Measurements from ENCODE around the gene UPP1. TPM values are rescaled to one million over a fixed set of nuclear protein-coding genes. Genes with fewer than 3 reads are reported as not detected.
A peak's percentile ranks its signal among the peaks of the same experiment; 100 is the strongest.
"Not testable (repeated sequence)": the region's sequence is repeated elsewhere in the genome, so short reads cannot be mapped to it uniquely, and the experiment has no call there.

UPP1 gene
- total RNA-seq, 5 donors from 2014 or later (not counting 1 experiment from before 2014, with no cell fraction given): 77.7 to 227 (median 177) TPM

DNA sequence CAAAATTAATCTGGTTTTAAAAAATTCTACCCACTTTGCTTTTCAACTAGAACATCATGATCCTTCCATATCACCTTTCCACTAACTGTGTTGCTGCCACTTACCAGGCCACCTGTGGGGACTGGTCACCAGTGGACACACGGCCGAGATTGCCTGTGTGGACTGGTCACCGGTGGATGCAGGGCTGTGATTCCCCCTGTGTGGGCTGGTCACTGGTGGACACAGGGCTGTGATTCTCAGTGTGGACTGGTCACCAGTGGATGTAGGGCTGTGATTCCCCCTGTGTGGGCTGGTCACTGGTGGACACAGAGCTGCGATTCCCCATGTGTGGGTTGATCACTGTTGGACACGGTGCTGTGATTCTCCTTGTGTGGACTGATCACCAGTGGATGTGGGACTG lies 27.0 kb downstream of the UPP1 start:
- CTCF ChIA-PET: no interaction called here
- Mint-ChIP-seq H3K27ac (no peak overlapping the region), H3K27me3 (no peaks in the 10 kb centered on the region), H3K36me3 (no peaks in the 10 kb centered on the region), H3K9me3 (no peaks in the 10 kb centered on the region), H3K4me1 (no peaks in the 10 kb centered on the region), H3K4me3 (no peak overlapping the region)
- DNase-seq (no peak), ATAC-seq (replicated peaks in 1 of 4) (no peak)
- H3K4me3 ChIP-seq (ENCODE audit: control insufficient read depth in 1 of 2, extremely low read depth in 1 of 2, low read length in 1 of 2): no peak overlapping the region
- WGBS (ENCODE audit: insufficient coverage): 100% methylated on average over 5 of the region's 5 CpGs
- no peaks in the 10 kb centered on the region for H3K4me1 ChIP-seq (ENCODE audit: control insufficient read depth in 1 of 2, extremely low read depth in 1 of 2, insufficient read depth in 2 of 2, low read length in 2 of 2)
- H3K27ac ChIP-seq (ENCODE audit: low read length): no peak overlapping the region
- H3K36me3 ChIP-seq (ENCODE audit: control insufficient read depth in 2 of 2, extremely low read depth in 1 of 2, insufficient read depth in 1 of 2, low read length in 1 of 2): no peaks in the 10 kb centered on the region
- POLR2A ChIA-PET: no interaction called here
- no peaks in the 10 kb centered on the region for H3K27me3 ChIP-seq (replicated peaks in 1 of 2; ENCODE audit: control insufficient read depth in 2 of 2, extremely low read depth in 1 of 2, insufficient read depth in 2 of 2, low read length in 1 of 2)
- no peaks in the 10 kb centered on the region for H3K9me3 ChIP-seq

GRCh38 chr7:48118041-48118440 lies 29.0 kb downstream of the UPP1 start:
- H3K36me3 Mint-ChIP-seq: no peaks in the 10 kb centered on the region
- WGBS (ENCODE audit: insufficient coverage): 93% methylated on average over 6 of the region's 10 CpGs
- Histone ChIP-seq H3K9me3 (no peaks in the 10 kb centered on the region), H3K36me3 (ENCODE audit: control insufficient read depth in 2 of 2, extremely low read depth in 1 of 2, insufficient read depth in 1 of 2, low read length in 1 of 2) (no peaks in the 10 kb centered on the region), H3K27me3 (replicated peaks in 1 of 2; ENCODE audit: control insufficient read depth in 2 of 2, extremely low read depth in 1 of 2, insufficient read depth in 2 of 2, low read length in 1 of 2) (no peaks in the 10 kb centered on the region), H3K4me1 (ENCODE audit: control insufficient read depth in 1 of 2, extremely low read depth in 1 of 2, insufficient read depth in 2 of 2, low read length in 2 of 2) (no peaks in the 10 kb centered on the region), H3K27ac (ENCODE audit: low read length) (no peak overlapping the region), H3K4me3 (ENCODE audit: control insufficient read depth in 1 of 2, extremely low read depth in 1 of 2, low read length in 1 of 2) (no peak overlapping the region)
- POLR2A ChIA-PET: no interaction called here
- ATAC-seq (replicated peaks in 1 of 4): no peak
- no peaks in the 10 kb centered on the region for H3K9me3 Mint-ChIP-seq
- H3K4me3 Mint-ChIP-seq: no peak overlapping the region
- no peak for DNase-seq
- H3K27me3 Mint-ChIP-seq: no peaks in the 10 kb centered on the region
- CTCF ChIA-PET: no interaction called here
- H3K4me1 Mint-ChIP-seq: no peaks in the 10 kb centered on the region
- no peak overlapping the region for H3K27ac Mint-ChIP-seq

DNA sequence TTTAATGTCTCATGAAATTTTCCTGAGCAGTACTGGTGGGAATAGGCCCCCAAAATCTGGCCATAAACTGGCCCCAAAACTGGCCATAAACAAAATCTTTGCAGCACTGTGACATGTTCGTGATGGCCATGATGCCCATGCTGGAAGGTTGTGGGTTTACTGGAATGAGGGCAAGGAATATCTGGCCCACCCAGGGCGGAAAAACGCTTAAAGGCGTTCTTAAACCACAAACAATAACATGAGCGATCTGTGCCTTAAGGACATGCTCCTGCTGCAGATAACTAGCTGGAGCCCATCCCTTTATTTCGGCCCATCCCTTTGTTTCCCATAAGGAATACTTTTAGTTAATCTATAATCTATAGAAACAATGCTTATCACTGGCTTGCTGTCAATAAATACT lies 31.5 kb downstream of the UPP1 start:
- H3K4me3 ChIP-seq (ENCODE audit: control insufficient read depth in 1 of 2, extremely low read depth in 1 of 2, low read length in 1 of 2); H3K27ac ChIP-seq (ENCODE audit: low read length); POLR2A ChIA-PET; H3K4me1 Mint-ChIP-seq; H3K36me3 ChIP-seq (ENCODE audit: control insufficient read depth in 2 of 2, extremely low read depth in 1 of 2, insufficient read depth in 1 of 2, low read length in 1 of 2); H3K27ac Mint-ChIP-seq; H3K9me3 ChIP-seq; H3K9me3 Mint-ChIP-seq; H3K4me3 Mint-ChIP-seq; H3K36me3 Mint-ChIP-seq; H3K27me3 Mint-ChIP-seq; H3K27me3 ChIP-seq (replicated peaks in 1 of 2; ENCODE audit: control insufficient read depth in 2 of 2, extremely low read depth in 1 of 2, insufficient read depth in 2 of 2, low read length in 1 of 2); H3K4me1 ChIP-seq (ENCODE audit: control insufficient read depth in 1 of 2, extremely low read depth in 1 of 2, insufficient read depth in 2 of 2, low read length in 2 of 2); DNase-seq; ATAC-seq (replicated peaks in 1 of 4): not testable (repeated sequence)
- CTCF ChIA-PET: interaction anchor here in 1 of 2 donors (0.9 to 1.5 kb wide), 2 partner anchors 11 to 16 kb away, joined by 3 to 4 read pairs; no protein-coding TSS in a partner anchor
- WGBS (ENCODE audit: insufficient coverage): no CpG with 5 or more reads among the region's 6 CpGs

GRCh38 chr7:48126037-48126436 lies 37.0 kb downstream of the UPP1 start:
- 93% methylated on average over 1 of the region's 2 CpGs for WGBS (ENCODE audit: insufficient coverage)
- Histone ChIP-seq H3K4me3 (ENCODE audit: control insufficient read depth in 1 of 2, extremely low read depth in 1 of 2, low read length in 1 of 2) (no peak overlapping the region), H3K4me1 (ENCODE audit: control insufficient read depth in 1 of 2, extremely low read depth in 1 of 2, insufficient read depth in 2 of 2, low read length in 2 of 2) (no peaks in the 10 kb centered on the region), H3K9me3 (no peaks in the 10 kb centered on the region), H3K27me3 (replicated peaks in 1 of 2; ENCODE audit: control insufficient read depth in 2 of 2, extremely low read depth in 1 of 2, insufficient read depth in 2 of 2, low read length in 1 of 2) (peaks cover 0 to 3% of the 10 kb centered on the region in 2 experiments), H3K27ac (ENCODE audit: low read length) (no peak overlapping the region), H3K36me3 (ENCODE audit: control insufficient read depth in 2 of 2, extremely low read depth in 1 of 2, insufficient read depth in 1 of 2, low read length in 1 of 2) (no peaks in the 10 kb centered on the region)
- ATAC-seq (replicated peaks in 1 of 4) (no peak), DNase-seq (no peak)
- Mint-ChIP-seq H3K4me1 (no peaks in the 10 kb centered on the region), H3K27me3 (peaks cover 18% of the 10 kb centered on the region in 2 donors), H3K27ac (no peak overlapping the region), H3K9me3 (peaks cover 0 to 7% (median 2%) of the 10 kb centered on the region in 3 donors), H3K4me3 (no peak overlapping the region), H3K36me3 (peaks cover 2% of the 10 kb centered on the region)
- ChIA-PET POLR2A (no interaction called here), CTCF (no interaction called here)

- H3K27me3 ChIP-seq (replicated peaks in 1 of 2; ENCODE audit: control insufficient read depth in 2 of 2, extremely low read depth in 1 of 2, insufficient read depth in 2 of 2, low read length in 1 of 2): peaks cover 0 to 3% of the 10 kb centered on the region in 2 experiments
- ATAC-seq (replicated peaks in 1 of 4) (no peak), DNase-seq (no peak)
- CTCF ChIA-PET: interaction anchor here in 1 of 2 donors (0.6 kb wide), 1 partner anchor 97 kb away, joined by 3 read pairs; no protein-coding TSS in a partner anchor
- H3K36me3 ChIP-seq (ENCODE audit: control insufficient read depth in 2 of 2, extremely low read depth in 1 of 2, insufficient read depth in 1 of 2, low read length in 1 of 2): no peaks in the 10 kb centered on the region
- H3K4me3 ChIP-seq (ENCODE audit: control insufficient read depth in 1 of 2, extremely low read depth in 1 of 2, low read length in 1 of 2): no peak overlapping the region
- H3K27me3 Mint-ChIP-seq: peaks cover 15 to 18% of the 10 kb centered on the region in 2 donors
- no peak overlapping the region for H3K27ac ChIP-seq (ENCODE audit: low read length)
- no peak overlapping the region for H3K4me3 Mint-ChIP-seq
- H3K9me3 ChIP-seq: no peaks in the 10 kb centered on the region
- no peak overlapping the region for H3K27ac Mint-ChIP-seq
- peaks cover 2% of the 10 kb centered on the region for H3K36me3 Mint-ChIP-seq
- H3K4me1 ChIP-seq (ENCODE audit: control insufficient read depth in 1 of 2, extremely low read depth in 1 of 2, insufficient read depth in 2 of 2, low read length in 2 of 2): no peaks in the 10 kb centered on the region
- peaks cover 0 to 6% (median 2%) of the 10 kb centered on the region in 3 donors for H3K9me3 Mint-ChIP-seq
- H3K4me1 Mint-ChIP-seq: no peaks in the 10 kb centered on the region
- POLR2A ChIA-PET: no interaction called here
Observed at GRCh38 chr7:48130658-48131108, 41.6 kb downstream of the UPP1 start.

GRCh38 chr7:48132792-48133191 lies 43.7 kb downstream of the UPP1 start:
- no peak for ATAC-seq (replicated peaks in 1 of 4)
- peaks cover 0 to 6% (median 4%) of the 10 kb centered on the region in 3 donors for H3K9me3 Mint-ChIP-seq
- Histone ChIP-seq H3K27me3 (replicated peaks in 1 of 2; ENCODE audit: control insufficient read depth in 2 of 2, extremely low read depth in 1 of 2, insufficient read depth in 2 of 2, low read length in 1 of 2) (no peaks in the 10 kb centered on the region), H3K36me3 (ENCODE audit: control insufficient read depth in 2 of 2, extremely low read depth in 1 of 2, insufficient read depth in 1 of 2, low read length in 1 of 2) (no peaks in the 10 kb centered on the region), H3K4me3 (ENCODE audit: control insufficient read depth in 1 of 2, extremely low read depth in 1 of 2, low read length in 1 of 2) (no peak overlapping the region), H3K9me3 (no peaks in the 10 kb centered on the region), H3K27ac (ENCODE audit: low read length) (no peak overlapping the region), H3K4me1 (ENCODE audit: control insufficient read depth in 1 of 2, extremely low read depth in 1 of 2, insufficient read depth in 2 of 2, low read length in 2 of 2) (no peaks in the 10 kb centered on the region)
- H3K4me1 Mint-ChIP-seq: no peaks in the 10 kb centered on the region
- no peak overlapping the region for H3K4me3 Mint-ChIP-seq
- ChIA-PET POLR2A (no interaction called here), CTCF (interaction anchor here in 1 of 2 donors (0.8 kb wide), 1 partner anchor 219 kb away, joined by 3 read pairs; no protein-coding TSS in a partner anchor)
- no peak for DNase-seq
- H3K27ac Mint-ChIP-seq: no peak overlapping the region
- peaks cover 9 to 18% of the 10 kb centered on the region in 2 donors for H3K27me3 Mint-ChIP-seq
- H3K36me3 Mint-ChIP-seq: no peaks in the 10 kb centered on the region

GRCh38 chr7:48139459-48139858 lies 50.4 kb downstream of the UPP1 start:
- no peaks in the 10 kb centered on the region for H3K9me3 ChIP-seq
- Mint-ChIP-seq H3K4me1 (peaks cover 5 to 11% (median 8%) of the 10 kb centered on the region in 3 donors), H3K27me3 (peaks cover 4 to 14% of the 10 kb centered on the region in 2 donors), H3K27ac (no peak overlapping the region), H3K4me3 (peak overlapping the region in 1 of 3 donors; percentile 17), H3K9me3 (peaks cover 0 to 16% (median 9%) of the 10 kb centered on the region in 3 donors), H3K36me3 (no peaks in the 10 kb centered on the region)
- no peaks in the 10 kb centered on the region for H3K4me1 ChIP-seq (ENCODE audit: control insufficient read depth in 1 of 2, extremely low read depth in 1 of 2, insufficient read depth in 2 of 2, low read length in 2 of 2)
- no peaks in the 10 kb centered on the region for H3K27me3 ChIP-seq (replicated peaks in 1 of 2; ENCODE audit: control insufficient read depth in 2 of 2, extremely low read depth in 1 of 2, insufficient read depth in 2 of 2, low read length in 1 of 2)
- H3K4me3 ChIP-seq (ENCODE audit: control insufficient read depth in 1 of 2, extremely low read depth in 1 of 2, low read length in 1 of 2): no peak overlapping the region
- ChIA-PET POLR2A (no interaction called here), CTCF (no interaction called here)
- DNase-seq: no peak
- no peak for ATAC-seq (replicated peaks in 1 of 4)
- no peaks in the 10 kb centered on the region for H3K36me3 ChIP-seq (ENCODE audit: control insufficient read depth in 2 of 2, extremely low read depth in 1 of 2, insufficient read depth in 1 of 2, low read length in 1 of 2)
- 20% methylated on average over 2 of the region's 3 CpGs for WGBS (ENCODE audit: insufficient coverage)
- no peak overlapping the region for H3K27ac ChIP-seq (ENCODE audit: low read length)
